HG03135 (cell line): ENCODE measurements around the gene SSR3.

Source experiments
- ATAC-seq: cut with Tn5 transposase; IDR thresholded peaks from one replicate; pipeline ENCODE4 v1.9.1; 2021; ENCODE audit warnings: mild to moderate bottlenecking, moderate library complexity; ENCODE audit not compliant: unreplicated experiment

The SSR3 gene

DNA sequence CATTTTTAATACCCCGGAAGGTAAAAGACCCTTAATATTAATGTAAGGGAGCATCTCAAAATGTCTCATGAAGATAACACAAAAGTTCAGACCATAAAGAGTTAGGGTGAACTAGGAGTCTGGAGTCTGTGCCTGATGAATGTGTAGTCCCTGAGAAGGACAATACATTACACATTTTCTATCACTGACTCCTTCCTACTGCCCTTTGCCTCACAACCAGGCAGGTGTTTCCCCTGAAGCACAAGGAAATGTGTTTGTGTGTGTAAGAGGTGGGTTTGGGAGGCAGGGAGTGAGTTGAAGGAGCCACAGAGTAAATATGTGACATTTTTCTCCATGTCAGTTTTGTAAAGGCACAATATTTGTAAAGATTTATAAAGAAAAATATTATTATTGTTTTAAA is 59.1 kb downstream of the SSR3 start:
- ATAC-seq = no peak

DNA sequence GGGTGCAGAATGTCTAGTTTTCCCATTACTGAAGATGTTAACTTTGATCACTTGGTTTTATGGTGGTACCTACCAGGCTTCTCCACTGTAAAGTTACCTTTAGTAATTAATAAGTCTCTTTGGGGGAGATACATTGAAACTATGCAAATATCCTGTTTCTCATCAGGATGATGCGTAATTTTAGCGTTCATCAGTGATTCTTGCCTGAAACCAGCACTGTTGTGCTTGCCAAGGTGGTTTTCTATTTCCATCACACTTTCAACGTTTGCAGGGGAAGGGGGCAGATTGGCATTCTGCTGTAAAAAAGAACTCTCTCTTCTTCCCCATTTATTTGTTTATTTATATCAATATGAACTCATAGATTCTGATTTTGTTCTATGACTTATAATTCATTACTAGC is 61.0 kb downstream of the SSR3 start:
- no peak for ATAC-seq

DNA sequence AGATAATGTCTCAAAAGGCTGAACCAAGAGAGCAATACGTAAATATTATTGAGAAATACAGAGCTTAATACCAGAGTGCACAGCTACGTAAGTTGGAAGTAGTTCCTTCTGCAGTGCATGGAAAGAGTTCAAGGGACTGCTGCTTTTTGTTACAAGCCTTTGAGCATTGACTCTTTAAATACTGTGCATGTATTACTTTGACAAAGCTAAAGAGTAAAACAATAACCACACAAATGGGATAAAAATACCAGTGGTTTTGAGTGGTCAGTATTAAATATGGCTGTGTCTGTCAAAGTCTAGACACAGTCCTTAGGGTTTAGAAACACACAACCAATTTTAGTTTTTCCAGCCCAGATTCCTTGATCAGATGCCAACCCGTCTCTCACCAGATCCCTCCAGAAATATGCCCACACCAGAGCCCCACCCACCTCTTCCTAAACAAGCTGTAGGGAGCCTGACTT is 62.1 kb downstream of the SSR3 start:
- no peak for ATAC-seq

DNA sequence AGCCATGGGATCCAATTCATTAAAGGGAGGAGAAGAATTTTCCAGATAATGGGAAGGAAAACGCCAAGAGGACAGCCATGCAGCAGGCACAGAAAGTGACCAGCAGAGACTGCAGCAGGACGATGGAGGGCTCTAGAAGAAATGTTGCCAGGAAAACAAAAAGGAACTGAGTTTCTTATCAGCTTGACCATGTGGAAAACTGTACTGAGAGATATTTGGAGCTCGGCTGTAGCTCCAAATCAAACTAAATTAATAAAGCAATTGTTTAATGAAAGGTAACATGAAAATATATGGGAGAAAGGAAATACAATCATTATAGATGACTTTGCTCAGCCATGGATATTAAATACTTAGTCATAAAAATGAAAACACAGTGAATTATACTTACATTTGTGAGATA is 63.7 kb downstream of the SSR3 start:
- no peak for ATAC-seq
